Ovary (tissue), 9 donors: ENCODE measurements around the gene FHL3. TPM values are rescaled to one million over a fixed set of nuclear protein-coding genes. Genes with fewer than 3 reads are reported as not detected.

Experiments used
- DNase-seq, 5 donors: peaks; one replicate each; pipeline ENCODE4 v3.0.0-alpha.2; 2019 to 2020
- H3K27ac ChIP-seq, 2 donors: fragments of 200-600 bp; one replicate each; pipeline versions ENCODE4 v1.5.1 to v1.8.0; 2019 to 2022
- H3K27me3 ChIP-seq: fragments of 200-600 bp; one replicate; pipeline ENCODE4 v1.8.0; 2022
- H3K36me3 ChIP-seq: fragments of 200-600 bp; sonication (generic); one replicate; pipeline ENCODE4 v1.5.1; 2019
- H3K4me1 ChIP-seq: one replicate; pipeline ENCODE4 v1.8.1; 2013; ENCODE audit warnings: mild to moderate bottlenecking, moderate library complexity; ENCODE audit not compliant: insufficient read depth
- H3K4me3 ChIP-seq: fragments of 200-600 bp; sonication (generic); one replicate; pipeline ENCODE4 v1.5.1; 2017
- H3K9me3 ChIP-seq, 2 donors: fragments of 200-600 bp in 1 of 2; sonication (generic) in 1 of 2; one replicate each; pipeline versions ENCODE4 v1.5.1 to v1.8.1; 2013 to 2019; ENCODE audit warnings: mild to moderate bottlenecking in 1 of 2, moderate library complexity in 1 of 2
- EP300 ChIP-seq: sonication (generic); formaldehyde crosslinking; IDR thresholded peaks from one replicate; pipeline ENCODE4 v1.6.1; 2017; ENCODE audit warnings: antibody characterized with exemption
- POLR2A ChIP-seq: fragments of 450-650 bp; IDR thresholded peaks from one replicate; pipeline ENCODE4 v1.6.1; 2017; ENCODE audit warnings: antibody characterized with exemption, mild to moderate bottlenecking, moderate library complexity
- WGBS, 3 donors: extraction: QIAGEN DNeasy Blood & Tissue Kit in 1 of 3; methylation state at CpG; one replicate each; pipeline versions ENCODE4 v1.1.5 to v1.1.7; 2013 to 2017; 5-methylcytosine and 5-hydroxymethylcytosine counted together
- intact Hi-C, 4 donors: fragments of 100-400 bp; cut with DNase I; formaldehyde crosslinking; loops; one replicate each; pipeline versions ENCODE4 v1.11.0 to v1.15.1; 2022 to 2023
- polyA plus RNA-seq, 2 donors: library from polyadenylated mRNA; stranded (reverse); fragments of 200-250 nt in 1 of 2; fragments of 350-450 nt in 1 of 2; fragmentation: Illumina TruSeq in 1 of 2; extraction: RNeasy Lipid Tissue Mini Kit (QIAGEN cat#74804) in 1 of 2; gene quantifications; one replicate each; pipeline ENCODE4 v1.2.3, GENCODE V29; 2013 to 2014
- total RNA-seq, 7 donors: library from RNA; depleted of rRNA in 2 of 7; stranded (reverse); fragments of >200 nt in 2 of 7; fragmentation: NEBNext Ultra II Directional in 3 of 7; extraction: Animal tissue kit (Norgen Biotek cat#: 25700) in 3 of 7; gene quantifications; one replicate each; pipeline versions ENCODE4 v1.1.0 to v1.2.4, GENCODE V29; 2016 to 2023
- TF ChIP-seq, protein P1 (sequence below), 3 donors: fragments of 450-650 bp in 2 of 3; fragments of 200-600 bp in 1 of 3; IDR thresholded peaks; one replicate each; pipeline versions ENCODE4 v1.5.1 to v1.8.0; 2016 to 2022; ENCODE audit warnings: antibody characterized with exemption in 3 of 3, mild to moderate bottlenecking in 1 of 3
- donor health status: DM: no; HTN: no; CAD: no; lungs with moderate emphysema.
- donor health status: DM: no; HTN: no; CAD: no.
- donor health status: Bipolar disorder and iron deficiency.
- donor health status: DM: yes; HTN: yes; CAD: no.
- donor health status: DM: no; HTN: no; CAD: no.
- donor health status: DM: yes; HTN: yes; CAD: no.

Gene FHL3
- total and polyA plus RNA-seq, 9 donors, result 13.9 to 63.3 (median 28.8) TPM

DNA sequence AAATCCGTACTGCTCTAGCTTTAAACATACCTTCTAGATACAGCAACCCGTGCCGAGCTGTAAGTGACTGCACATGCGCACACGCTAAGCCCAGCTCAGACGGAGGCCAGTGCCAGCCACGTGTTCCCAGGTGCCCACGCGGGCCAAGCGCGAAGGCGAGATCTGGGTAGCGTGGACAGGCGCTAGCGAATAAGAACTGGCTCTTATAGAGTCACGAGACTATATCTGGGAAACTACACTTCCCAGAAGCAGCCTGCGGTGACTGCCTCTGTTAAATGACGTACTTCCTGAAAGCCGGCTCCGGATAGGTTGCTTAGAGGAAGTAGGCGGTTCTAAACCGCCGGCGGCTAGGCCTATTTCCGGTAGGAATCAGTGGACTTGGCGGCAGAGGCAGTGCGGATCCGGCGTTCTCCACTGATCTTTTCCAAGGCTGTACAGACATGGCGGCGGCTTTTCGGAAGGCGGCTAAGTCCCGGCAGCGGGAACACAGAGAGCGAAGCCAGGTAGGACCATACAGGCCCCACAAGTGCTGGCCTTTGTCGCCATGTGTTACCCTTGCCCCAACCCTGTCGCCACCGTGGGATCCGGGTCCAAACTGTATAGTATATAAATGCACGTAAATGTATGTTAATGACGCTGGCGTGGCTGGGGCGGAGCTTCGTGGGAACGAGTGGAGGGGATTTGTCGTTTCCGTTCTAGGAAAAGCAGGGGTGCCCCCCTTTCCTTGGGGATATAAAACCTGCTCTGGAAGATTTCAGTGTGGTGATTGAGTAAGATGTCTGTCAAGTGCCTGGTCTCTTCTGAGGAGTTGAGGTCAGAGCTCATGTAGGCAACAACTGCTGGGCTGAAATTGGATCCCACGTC is 7.3 kb upstream of the FHL3 start, which contains the start of gene UTP11:
UTP11 (plus strand) TSS at position 372 of the 864 bp plus-strand sequence; CDS start at position 441, 69 bp downstream.
- 1% methylated on average over 49 of the region's 49 CpGs for WGBS, 3 donors
- TF ChIP-seq POLR2A, result peak; percentile 46
- TF ChIP-seq, protein P1, sequence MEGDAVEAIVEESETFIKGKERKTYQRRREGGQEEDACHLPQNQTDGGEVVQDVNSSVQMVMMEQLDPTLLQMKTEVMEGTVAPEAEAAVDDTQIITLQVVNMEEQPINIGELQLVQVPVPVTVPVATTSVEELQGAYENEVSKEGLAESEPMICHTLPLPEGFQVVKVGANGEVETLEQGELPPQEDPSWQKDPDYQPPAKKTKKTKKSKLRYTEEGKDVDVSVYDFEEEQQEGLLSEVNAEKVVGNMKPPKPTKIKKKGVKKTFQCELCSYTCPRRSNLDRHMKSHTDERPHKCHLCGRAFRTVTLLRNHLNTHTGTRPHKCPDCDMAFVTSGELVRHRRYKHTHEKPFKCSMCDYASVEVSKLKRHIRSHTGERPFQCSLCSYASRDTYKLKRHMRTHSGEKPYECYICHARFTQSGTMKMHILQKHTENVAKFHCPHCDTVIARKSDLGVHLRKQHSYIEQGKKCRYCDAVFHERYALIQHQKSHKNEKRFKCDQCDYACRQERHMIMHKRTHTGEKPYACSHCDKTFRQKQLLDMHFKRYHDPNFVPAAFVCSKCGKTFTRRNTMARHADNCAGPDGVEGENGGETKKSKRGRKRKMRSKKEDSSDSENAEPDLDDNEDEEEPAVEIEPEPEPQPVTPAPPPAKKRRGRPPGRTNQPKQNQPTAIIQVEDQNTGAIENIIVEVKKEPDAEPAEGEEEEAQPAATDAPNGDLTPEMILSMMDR (IDR thresholded peaks at IDR 0.05), result peak in 1 of 3 donors; percentile 6
- peak; percentile 87 for TF ChIP-seq EP300
- H3K4me1 ChIP-seq, result no peaks in the 10 kb centered on the region
- peak within 1 kb of the TSS; percentile 62 to 74 for H3K27ac ChIP-seq
- H3K27me3 ChIP-seq, result no peaks in the 10 kb centered on the region
- no peaks in the 10 kb centered on the region for H3K36me3 ChIP-seq
- no peaks in the 10 kb centered on the region for H3K9me3 ChIP-seq
- intact Hi-C loops, result no loop called here
- DNase-seq, result peak; percentile 90 to 95 (median 91)
- H3K4me3 ChIP-seq, result peak within 1 kb of the TSS; percentile 84

DNA sequence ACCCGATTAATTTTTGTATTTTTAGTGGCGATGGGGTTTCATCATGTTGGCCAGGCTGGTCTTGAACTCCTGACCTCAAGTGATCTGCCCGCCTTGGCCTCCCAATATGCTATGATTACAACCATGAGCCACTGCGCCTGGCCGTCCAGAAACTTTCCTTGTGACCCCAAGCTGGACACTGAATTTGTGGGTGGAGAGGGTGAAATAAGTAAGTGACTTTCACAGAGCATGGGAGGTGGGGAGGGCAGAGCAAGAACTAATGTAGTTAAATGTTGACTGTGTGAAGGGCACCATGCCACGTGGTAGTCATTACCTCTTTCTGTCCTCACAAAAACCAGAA is 4.5 kb upstream of the FHL3 start:
- Histone ChIP-seq H3K4me3 (no peak overlapping the region), H3K27ac (no peak overlapping the region), H3K9me3 (no peaks in the 10 kb centered on the region), H3K36me3 (no peaks in the 10 kb centered on the region), H3K4me1 (no peaks in the 10 kb centered on the region), H3K27me3 (no peaks in the 10 kb centered on the region)
- peak in 1 of 5 donors; percentile 12 for DNase-seq
- no peak for TF ChIP-seq EP300
- no peak for TF ChIP-seq POLR2A
- TF ChIP-seq, protein P1 (IDR thresholded peaks at IDR 0.05), result no peak
- intact Hi-C loops, result no loop called here
- WGBS, 3 donors, result 74 to 91% (median 82%) methylated on average over 6 of the region's 6 CpGs

DNA sequence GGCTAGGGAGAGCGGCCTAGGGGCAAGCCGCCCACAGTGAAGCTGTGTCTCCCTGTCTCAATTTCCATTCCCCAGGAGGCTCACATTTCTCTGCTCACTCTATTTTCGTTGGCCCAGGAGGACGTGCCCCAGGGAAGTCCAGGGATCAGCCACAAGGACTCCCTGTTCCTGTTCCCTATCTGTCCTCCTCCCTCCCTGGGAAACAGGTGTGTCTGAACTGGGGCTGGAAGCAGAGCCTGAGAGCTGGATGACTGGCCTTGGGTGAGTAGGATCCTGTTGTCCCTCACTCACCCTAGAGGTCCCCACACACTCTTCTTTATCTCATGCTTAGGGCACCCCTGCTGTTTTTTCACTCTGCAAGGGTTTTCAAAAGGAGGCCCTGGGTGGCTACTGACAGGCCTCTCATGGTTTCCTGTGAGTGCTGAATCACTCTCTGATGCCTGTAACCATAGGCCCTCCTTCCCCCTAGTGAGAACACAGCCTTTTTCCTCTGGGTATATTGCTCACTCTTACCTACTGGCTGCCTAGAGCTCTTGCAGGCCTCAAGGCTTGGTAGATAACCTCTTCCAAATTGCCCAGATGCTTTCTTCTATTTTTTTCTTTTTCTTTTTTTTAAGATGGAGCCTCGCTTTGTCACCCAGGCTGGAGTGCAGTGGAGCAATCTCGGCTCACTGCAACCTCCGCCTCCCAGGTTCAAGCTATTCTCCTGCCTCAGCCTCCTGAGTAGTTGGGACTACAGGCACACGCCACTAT is 4.0 kb upstream of the FHL3 start:
- intact Hi-C loops, result no loop called here
- WGBS, 3 donors, result 73 to 79% (median 73%) methylated on average over 8 of the region's 8 CpGs
- H3K4me1 ChIP-seq, result no peaks in the 10 kb centered on the region
- TF ChIP-seq POLR2A (no peak), EP300 (no peak)
- TF ChIP-seq, protein P1 (IDR thresholded peaks at IDR 0.05), result no peak
- no peaks in the 10 kb centered on the region for H3K36me3 ChIP-seq
- H3K27ac ChIP-seq, result no peak overlapping the region
- H3K4me3 ChIP-seq, result no peak overlapping the region
- no peaks in the 10 kb centered on the region for H3K9me3 ChIP-seq
- DNase-seq, result peak in 1 of 5 donors; percentile 11
- no peaks in the 10 kb centered on the region for H3K27me3 ChIP-seq

DNA sequence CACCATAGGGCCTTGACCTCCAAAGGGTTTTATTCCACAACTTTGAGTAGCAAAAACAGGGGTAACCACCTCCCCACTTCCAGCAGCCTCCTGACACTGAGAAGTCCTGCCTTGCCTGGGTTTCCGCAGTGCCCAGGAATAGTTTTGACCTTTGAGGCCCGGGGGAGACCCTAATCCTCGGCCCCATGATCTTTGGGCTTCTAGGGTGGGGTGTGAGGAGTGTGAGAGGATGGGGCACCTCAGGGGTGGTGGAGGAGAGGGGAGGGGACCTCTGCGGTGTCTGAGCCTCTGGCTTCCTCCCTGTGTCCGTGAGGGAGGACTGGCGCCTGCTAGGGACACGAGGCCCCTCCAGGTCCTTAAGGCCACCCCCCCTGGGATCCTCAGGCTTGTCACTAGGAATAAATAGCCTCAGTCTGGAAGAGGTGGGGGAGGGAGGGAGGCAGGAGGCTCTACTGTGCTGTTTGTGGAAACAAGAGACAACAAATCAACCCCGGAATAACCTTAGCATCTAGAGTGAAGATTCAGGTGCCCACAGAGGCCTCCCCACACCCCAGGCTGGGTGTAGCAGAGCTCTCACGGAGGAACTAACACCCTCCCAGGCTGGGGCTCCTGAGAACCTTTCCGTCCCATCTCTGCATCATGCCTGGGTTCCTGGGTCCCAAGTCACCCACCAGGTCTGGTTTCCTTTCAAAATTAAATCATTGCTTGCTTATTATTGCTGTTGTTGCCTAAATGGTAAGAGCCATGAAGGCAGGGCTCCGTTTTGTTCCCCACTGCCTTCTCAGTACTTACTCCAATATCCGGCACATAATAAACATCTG is 904 bp upstream of the FHL3 start:
- no peaks in the 10 kb centered on the region for H3K36me3 ChIP-seq
- WGBS, 3 donors, result 65 to 73% (median 66%) methylated on average over 12 of the region's 12 CpGs
- peak in 1 of 5 donors; percentile 44 for DNase-seq
- H3K4me3 ChIP-seq, result peak overlapping the region; percentile 64
- intact Hi-C loops, result no loop called here
- TF ChIP-seq, protein P1 (IDR thresholded peaks at IDR 0.05), result no peak
- TF ChIP-seq EP300, result no peak
- no peak for TF ChIP-seq POLR2A
- H3K4me1 ChIP-seq, result peaks cover 8% of the 10 kb centered on the region
- H3K27me3 ChIP-seq, result no peaks in the 10 kb centered on the region
- H3K27ac ChIP-seq, result peak overlapping the region; percentile 13 to 65
- H3K9me3 ChIP-seq, result no peaks in the 10 kb centered on the region
